ENCODE results near the gene HOXA2. TPM values are rescaled to one million over a fixed set of nuclear protein-coding genes. Genes with fewer than 3 reads are reported as not detected.

The HOXA2 gene
- total RNA-seq, 2 donors from 2014 or later, result 1.8 to 2.4 TPM

DNA sequence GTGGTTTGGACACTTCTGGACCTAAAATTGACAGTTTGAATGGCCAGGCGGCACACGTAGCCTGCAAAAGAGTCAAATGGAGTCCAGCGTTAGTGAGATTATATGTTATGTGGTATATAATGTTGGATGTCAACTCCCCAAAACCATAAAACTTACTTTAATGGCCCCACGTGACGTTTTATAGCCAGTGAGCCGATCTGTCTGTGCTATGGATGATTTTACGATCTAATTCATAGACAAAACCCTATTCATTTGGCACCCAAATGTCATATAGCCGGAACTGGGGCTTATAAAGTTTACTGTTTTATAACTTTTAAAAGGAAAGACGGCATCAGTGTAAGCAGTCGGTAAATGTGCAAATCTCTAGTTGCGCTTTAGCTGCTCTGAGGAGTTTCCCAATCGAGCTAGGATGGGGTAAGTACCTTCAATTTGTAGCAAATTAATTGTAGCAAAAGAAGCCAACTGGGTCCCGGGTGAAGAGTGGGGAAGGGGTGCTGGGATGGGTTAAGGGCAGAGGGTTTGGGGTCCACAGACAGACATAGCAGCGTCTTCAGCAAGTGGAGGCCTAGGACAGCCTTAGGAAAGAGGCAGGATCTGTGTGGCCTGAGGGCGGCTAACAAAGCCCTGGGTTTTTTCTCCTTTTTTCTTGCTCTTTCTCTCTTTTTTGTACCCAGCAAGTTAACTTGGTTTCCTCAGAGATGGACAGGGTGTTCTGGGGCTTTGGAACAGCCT lies 37.8 kb upstream of the HOXA2 start:
- Histone ChIP-seq H3K4me3 (no peak overlapping the region), H3K27ac (peak overlapping the region; percentile 84), H3K4me1 (peaks cover 8% of the 10 kb centered on the region), H3K9ac (ENCODE audit: low read depth in 2 of 2, low read length in 2 of 2) (peak overlapping the region; percentile 77 to 100), H3K9me3 (no peaks in the 10 kb centered on the region), H3K27me3 (no peaks in the 10 kb centered on the region), H3K36me3 (no peaks in the 10 kb centered on the region)
- TF ChIP-seq, protein P1, sequence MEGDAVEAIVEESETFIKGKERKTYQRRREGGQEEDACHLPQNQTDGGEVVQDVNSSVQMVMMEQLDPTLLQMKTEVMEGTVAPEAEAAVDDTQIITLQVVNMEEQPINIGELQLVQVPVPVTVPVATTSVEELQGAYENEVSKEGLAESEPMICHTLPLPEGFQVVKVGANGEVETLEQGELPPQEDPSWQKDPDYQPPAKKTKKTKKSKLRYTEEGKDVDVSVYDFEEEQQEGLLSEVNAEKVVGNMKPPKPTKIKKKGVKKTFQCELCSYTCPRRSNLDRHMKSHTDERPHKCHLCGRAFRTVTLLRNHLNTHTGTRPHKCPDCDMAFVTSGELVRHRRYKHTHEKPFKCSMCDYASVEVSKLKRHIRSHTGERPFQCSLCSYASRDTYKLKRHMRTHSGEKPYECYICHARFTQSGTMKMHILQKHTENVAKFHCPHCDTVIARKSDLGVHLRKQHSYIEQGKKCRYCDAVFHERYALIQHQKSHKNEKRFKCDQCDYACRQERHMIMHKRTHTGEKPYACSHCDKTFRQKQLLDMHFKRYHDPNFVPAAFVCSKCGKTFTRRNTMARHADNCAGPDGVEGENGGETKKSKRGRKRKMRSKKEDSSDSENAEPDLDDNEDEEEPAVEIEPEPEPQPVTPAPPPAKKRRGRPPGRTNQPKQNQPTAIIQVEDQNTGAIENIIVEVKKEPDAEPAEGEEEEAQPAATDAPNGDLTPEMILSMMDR (IDR thresholded peaks at IDR 0.05), result no peak
- DNase-seq, result peak; percentile 87
- intact Hi-C loops (cut with DNase I), result loop anchor here (5.0 kb wide), 1 partner anchor 33 kb away; no protein-coding TSS in a partner anchor

DNA sequence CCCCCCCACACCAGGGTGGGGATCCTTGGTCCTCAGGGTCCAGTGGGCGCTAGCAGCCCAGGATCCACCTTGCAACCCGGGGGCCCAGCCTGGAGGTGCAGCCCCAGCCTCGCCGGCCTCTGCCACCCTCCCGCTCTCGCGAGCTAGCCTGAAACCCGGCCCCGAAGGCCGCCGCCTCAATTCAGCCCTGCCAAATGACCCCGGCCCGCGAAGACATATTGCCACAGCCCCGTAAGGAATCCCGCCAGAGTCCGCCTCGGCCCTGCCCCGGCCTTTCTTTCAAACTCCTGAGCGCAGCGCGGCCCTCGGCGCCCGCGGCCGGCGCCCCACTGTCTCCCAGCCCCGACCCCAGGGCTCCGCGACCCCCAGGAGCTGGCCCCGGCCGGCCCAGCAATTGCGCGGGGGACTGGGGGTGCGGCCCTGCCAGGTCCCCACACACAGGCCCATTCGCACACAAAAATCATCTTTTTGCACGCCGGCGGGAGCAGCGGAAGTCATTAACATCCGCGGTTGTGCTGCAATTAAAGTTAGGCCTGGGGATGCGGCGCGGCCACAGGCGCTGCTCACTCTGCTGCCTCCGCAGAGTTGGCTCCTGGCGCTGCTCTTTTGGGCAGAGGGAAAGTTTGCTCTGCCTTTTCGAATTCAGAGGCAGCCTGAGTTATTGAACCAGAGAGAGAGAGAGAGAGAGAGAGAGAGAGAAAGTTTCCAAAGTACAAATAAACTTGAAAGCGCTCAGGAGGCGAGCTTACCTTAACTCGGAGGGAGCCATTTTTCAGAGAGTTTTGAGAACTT lies 37.0 kb upstream of the HOXA2 start:
- peak overlapping the region; percentile 48 for H3K4me3 ChIP-seq
- no peaks in the 10 kb centered on the region for H3K9me3 ChIP-seq
- peak overlapping the region; percentile 84 for H3K27ac ChIP-seq
- H3K36me3 ChIP-seq, result no peaks in the 10 kb centered on the region
- H3K4me1 ChIP-seq, result peaks cover 11% of the 10 kb centered on the region
- peak; percentile 52 for DNase-seq
- no peaks in the 10 kb centered on the region for H3K27me3 ChIP-seq
- TF ChIP-seq, protein P1 (IDR thresholded peaks at IDR 0.05), result no peak
- intact Hi-C loops (cut with DNase I), result loop anchor here (5.0 kb wide), 1 partner anchor 32 kb away; no protein-coding TSS in a partner anchor
- H3K9ac ChIP-seq (ENCODE audit: low read depth in 2 of 2, low read length in 2 of 2), result peak overlapping the region; percentile 58 to 77

DNA sequence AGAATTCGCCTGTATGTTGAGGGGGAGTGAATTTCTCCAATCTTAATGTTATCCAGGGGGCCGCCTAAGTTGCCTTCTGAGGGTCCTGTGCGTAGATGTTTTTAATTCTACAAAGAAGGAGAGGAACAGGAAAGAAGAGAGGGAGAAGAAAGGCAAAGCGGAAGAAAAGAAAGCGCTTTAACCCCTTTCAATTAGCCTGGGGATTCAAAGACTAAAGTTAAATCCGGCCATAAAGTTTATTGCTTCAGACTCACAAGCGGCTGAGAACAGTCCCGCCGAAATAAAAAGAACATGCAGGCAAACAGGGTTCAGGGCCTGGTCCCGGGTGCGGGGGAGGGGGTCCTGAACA lies 36.5 kb upstream of the HOXA2 start:
- TF ChIP-seq, protein P1 (IDR thresholded peaks at IDR 0.05), result no peak
- no peak for DNase-seq
- H3K4me1 ChIP-seq, result peaks cover 9% of the 10 kb centered on the region
- H3K27ac ChIP-seq, result peak overlapping the region; percentile 84
- no peaks in the 10 kb centered on the region for H3K36me3 ChIP-seq
- H3K9ac ChIP-seq (ENCODE audit: low read depth in 2 of 2, low read length in 2 of 2), result peak overlapping the region; percentile 58 to 77
- H3K27me3 ChIP-seq, result no peaks in the 10 kb centered on the region
- no peaks in the 10 kb centered on the region for H3K9me3 ChIP-seq
- H3K4me3 ChIP-seq, result peak overlapping the region; percentile 48
- intact Hi-C loops (cut with DNase I), result no loop called here

DNA sequence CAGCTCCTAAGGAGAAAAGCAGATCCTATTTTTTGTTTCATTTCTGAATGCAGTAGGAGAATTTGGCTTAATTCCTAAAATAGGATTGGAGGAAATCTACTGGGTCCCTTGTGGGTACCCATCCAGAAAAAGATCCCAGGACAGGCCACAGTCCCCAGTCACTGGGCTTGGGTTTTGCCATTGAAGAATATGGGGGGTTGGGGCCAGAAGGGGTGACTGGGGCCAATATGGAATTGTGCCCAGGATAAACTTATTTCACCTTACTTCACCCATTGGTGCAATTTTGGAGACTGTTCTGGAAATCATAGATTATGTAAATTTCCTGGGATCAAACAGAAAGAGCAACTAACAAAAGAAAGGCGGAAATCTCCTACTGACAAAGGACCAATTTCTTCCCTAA lies 36.0 kb upstream of the HOXA2 start:
- H3K4me3 ChIP-seq, result peak overlapping the region; percentile 48
- TF ChIP-seq, protein P1 (IDR thresholded peaks at IDR 0.05), result no peak
- DNase-seq, result peak; percentile 20
- intact Hi-C loops (cut with DNase I), result no loop called here
- H3K4me1 ChIP-seq, result peaks cover 9% of the 10 kb centered on the region
- H3K27me3 ChIP-seq, result no peaks in the 10 kb centered on the region
- peak overlapping the region in 1 of 2 donors; percentile 58 for H3K9ac ChIP-seq (ENCODE audit: low read depth in 2 of 2, low read length in 2 of 2)
- H3K9me3 ChIP-seq, result no peaks in the 10 kb centered on the region
- peak overlapping the region; percentile 84 for H3K27ac ChIP-seq
- H3K36me3 ChIP-seq, result no peaks in the 10 kb centered on the region

DNA sequence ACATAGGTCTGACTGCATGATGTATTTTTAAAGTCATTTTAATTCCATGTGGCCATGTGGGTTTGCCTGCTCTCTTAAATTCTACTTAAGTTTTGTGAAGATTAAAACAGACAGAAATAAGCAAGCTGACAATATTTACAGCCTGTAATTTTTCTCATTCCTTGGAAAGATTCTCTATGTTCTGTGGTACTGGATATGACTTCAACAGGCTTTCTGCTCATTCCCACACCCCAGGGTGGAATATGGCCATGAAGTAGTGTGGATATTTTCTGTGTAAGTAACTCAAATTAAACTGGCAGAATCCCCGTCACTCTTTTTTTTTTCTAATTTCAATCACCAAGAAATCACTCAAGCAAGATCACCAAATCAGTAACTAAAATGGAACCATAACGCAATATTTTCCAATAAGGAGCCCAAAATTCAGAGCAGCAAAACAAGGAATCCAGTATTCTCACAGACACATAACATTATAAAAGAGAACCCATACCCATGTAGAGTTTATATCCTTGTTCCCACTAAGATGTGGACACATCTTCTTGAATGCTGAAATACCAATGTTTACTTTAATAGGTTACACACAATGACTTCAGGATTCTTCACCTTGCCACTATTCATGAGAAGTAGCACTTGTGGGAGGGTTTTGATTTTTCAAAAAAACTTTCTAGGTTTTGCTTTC lies 35.3 kb upstream of the HOXA2 start:
- H3K4me3 ChIP-seq, result no peak overlapping the region
- H3K9me3 ChIP-seq, result no peaks in the 10 kb centered on the region
- intact Hi-C loops (cut with DNase I), result no loop called here
- H3K27ac ChIP-seq, result peak overlapping the region; percentile 84
- H3K36me3 ChIP-seq, result no peaks in the 10 kb centered on the region
- no peaks in the 10 kb centered on the region for H3K27me3 ChIP-seq
- H3K4me1 ChIP-seq, result peaks cover 9% of the 10 kb centered on the region
- peak; percentile 22 for DNase-seq
- TF ChIP-seq, protein P1 (IDR thresholded peaks at IDR 0.05), result no peak
- peak overlapping the region in 1 of 2 donors; percentile 58 for H3K9ac ChIP-seq (ENCODE audit: low read depth in 2 of 2, low read length in 2 of 2)
